K562 (cell line): ENCODE data around the gene RPL38. TPM values are rescaled to one million over a fixed set of nuclear protein-coding genes. Genes with fewer than 3 reads are reported as not detected.

ENCODE experiments used
- ATAC-seq: fragments of 200-7000 bp; cut with Tn5 transposase; 3 replicates; pipeline ENCODE4 v1.9.1; 2020; ENCODE audit warnings: moderate library complexity
- BruUV-seq: library from RNA; stranded (reverse); fragments of 400-500 nt; replicated peaks from 2 replicates; lab custom pipeline; 2021; lab: Mats Ljungman, UMichigan
- CTCF ChIA-PET: fragments of 300-600 bp; formaldehyde crosslinking; extraction: SDS; loops from one replicate; lab custom pipeline; 2021; ENCODE audit warnings: low intra/inter-chr PET ratio; lab: Yijun Ruan, JAX
- POLR2A ChIA-PET: fragments of 300-600, 350-650 bp; sonication (Branson Sonifier 250); formaldehyde crosslinking; extraction: SDS; loops from one replicate; lab custom pipeline; 2021; ENCODE audit warnings: antibody characterized with exemption, inconsistent platforms; lab: Yijun Ruan, JAX
- DNase-seq, 4 experiments: peaks; one replicate each; pipeline versions ENCODE4 v3.0.0 to v3.0.0-alpha.2; 2011 to 2018; ENCODE audit warnings: low spot score in 3 of 4, mixed read lengths in 3 of 4; ENCODE audit errors: extremely low read depth in 1 of 4
- FAIRE-seq: peaks from 2 replicates; lab custom pipeline; 2011; peaks lifted over from hg19 to GRCh38; lab: Jason Lieb, UNC
- H2AFZ ChIP-seq: 2 replicates; pipeline ENCODE4 v1.6.0; 2011; ENCODE audit warnings: low read depth, low read length, control low read depth, inconsistent platforms
- H3K27ac ChIP-seq: fragments of 200-600 bp; 3 replicates; pipeline ENCODE4 v1.8.0; 2011; ENCODE audit warnings: low read depth, mild to moderate bottlenecking, control low read depth, inconsistent platforms, low read length, moderate library complexity, mixed read lengths; ENCODE audit errors: extremely low read depth
- H3K27me3 ChIP-seq, 2 experiments: fragments of 300-600 bp in 1 of 2; 2 replicates in 1 of 2; 3 replicates in 1 of 2; pipeline versions ENCODE4 v1.6.0 to v1.8.0; 2011; ENCODE audit warnings: inconsistent platforms in 2 of 2, low read length in 2 of 2, mild to moderate bottlenecking in 1 of 2, mixed read lengths in 1 of 2, moderate library complexity in 1 of 2; ENCODE audit not compliant: control insufficient read depth in 2 of 2, insufficient read depth in 2 of 2
- H3K36me3 ChIP-seq: fragments of 300-600 bp; 3 replicates; pipeline ENCODE4 v1.8.0; 2011; ENCODE audit warnings: mild to moderate bottlenecking, low read length, inconsistent platforms; ENCODE audit not compliant: control insufficient read depth, insufficient read depth
- H3K4me1 ChIP-seq, 2 experiments: fragments of 200-600 bp in 1 of 2; replicated peaks in 1 of 2; 2 replicates in 1 of 2; 3 replicates in 1 of 2; pipeline versions ENCODE4 v1.5.1 to v1.8.0; 2011; ENCODE audit warnings: inconsistent platforms in 2 of 2, low read length in 2 of 2, mild to moderate bottlenecking in 1 of 2, mixed read lengths in 1 of 2, moderate library complexity in 1 of 2; ENCODE audit not compliant: control insufficient read depth in 2 of 2, insufficient read depth in 2 of 2
- H3K4me2 ChIP-seq: 2 replicates; pipeline ENCODE4 v1.6.1; 2011; ENCODE audit warnings: low read length, control low read depth, inconsistent platforms, mixed read lengths; ENCODE audit not compliant: insufficient read depth
- H3K4me3 ChIP-seq: fragments of 200-600 bp; sonication (generic), shearing (Covaris generic); 2 replicates; pipeline ENCODE4 v1.5.1; 2016; ENCODE audit warnings: control low read depth, inconsistent platforms
- H3K79me2 ChIP-seq: fragments of 200-600 bp; 3 replicates; pipeline ENCODE4 v1.8.0; 2011; ENCODE audit warnings: low read length, inconsistent platforms; ENCODE audit not compliant: control insufficient read depth, insufficient read depth
- H3K9ac ChIP-seq, 2 experiments: 2 replicates each; pipeline versions ENCODE4 v1.6.0 to v1.6.1; 2011; ENCODE audit warnings: low read depth in 2 of 2, low read length in 2 of 2, control low read depth in 1 of 2, inconsistent platforms in 1 of 2, mild to moderate bottlenecking in 1 of 2, mixed read lengths in 1 of 2; ENCODE audit not compliant: insufficient read depth in 1 of 2
- H3K9me1 ChIP-seq: one replicate; pipeline ENCODE4 v1.6.0; 2011; ENCODE audit warnings: inconsistent platforms, mild to moderate bottlenecking, low read length, moderate library complexity; ENCODE audit not compliant: control insufficient read depth, insufficient read depth
- H3K9me3 ChIP-seq: replicated peaks from 2 replicates; pipeline ENCODE4 v1.5.1; 2011; ENCODE audit warnings: low read depth, low read length, inconsistent platforms; ENCODE audit not compliant: control insufficient read depth, insufficient read depth
- H4K20me1 ChIP-seq: replicated peaks from 2 replicates; pipeline ENCODE4 v1.6.1; 2011; ENCODE audit warnings: low read length, inconsistent platforms, mixed read lengths; ENCODE audit not compliant: control insufficient read depth, insufficient read depth
- FOXA3 ChIP-seq, 2 experiments: fragments of 450-650 bp in 1 of 2; sonication (generic) in 1 of 2; formaldehyde crosslinking; IDR thresholded peaks in 1 of 2; conservative IDR thresholded peaks in 1 of 2; 2 replicates each; pipeline versions ENCODE4 v1.4.0 to v1.8.0; 2020 to 2022; ENCODE audit warnings: mild to moderate bottlenecking in 2 of 2, missing genetic modification reagents in 1 of 2
- PKNOX1 ChIP-seq: fragments of 450-650 bp; IDR thresholded peaks from 2 replicates; pipeline ENCODE4 v1.6.1; 2016
- WGBS: fragments of 100-300 bp; shearing (Covaris generic); methylation state at CpG from one replicate; pipeline ENCODE4 v1.1.6; 2016; ENCODE audit warnings: low coverage, mixed read lengths; ENCODE audit not compliant: insufficient coverage; ENCODE audit errors: missing lambda C conversion rate; 5-methylcytosine and 5-hydroxymethylcytosine counted together
- in situ Hi-C: fragments of 300-500 bp; cut with MboI; formaldehyde crosslinking; loops from 4 replicates; pipeline ENCODE4 v1.15.0; 2018; ENCODE audit warnings: inconsistent platforms, mixed read lengths
- intact Hi-C: fragments of 100-400 bp; cut with micrococcal nuclease; formaldehyde crosslinking; loops from 2 replicates; pipeline ENCODE4 v1.14.2; 2022
- polyA plus RNA-seq, 8 experiments: library from polyadenylated mRNA; depleted of rRNA in 4 of 8; stranded (reverse) in 5 of 8; unstranded in 3 of 8; fragments of >200 nt; fragmentation: Nextera tagmentation in 2 of 8; fragmentation: Illumina TruSeq in 1 of 8; extraction: Ambion mirVana in 2 of 8; extraction: Trizol in 1 of 8; gene quantifications; 2 replicates each; pipeline versions ENCODE4 v1.2.1 to v1.2.3, GENCODE V29; 2011 to 2014; ENCODE audit warnings: inconsistent platforms in 1 of 8, missing spikeins in 1 of 8
- total RNA-seq, 7 experiments: library from RNA; depleted of rRNA in 6 of 7; stranded (reverse); fragments of >200 nt in 6 of 7; fragmentation: Illumina TruSeq in 2 of 7; extraction: Trizol in 2 of 7; gene quantifications; 2 replicates each; pipeline versions ENCODE4 v1.2.1 to v1.2.3, GENCODE V29; 2011 to 2021; ENCODE audit warnings: low replicate concordance in 1 of 7

Gene RPL38
- total and polyA plus RNA-seq, 9 of the 15 experiments (the other 6 are each of a cell fraction or from before 2014, with no cell fraction given): 1,224 to 3,864 (median 1,939) TPM

- in situ Hi-C loops: no loop called here
- POLR2A ChIA-PET: interaction anchor here (0.6 to 1.5 kb wide), 7 partner anchors 8 to 263 kb away, joined by 3 to 7 read pairs (median 3); no protein-coding TSS in a partner anchor
- H3K9me1 ChIP-seq: no peaks in the 10 kb centered on the region
- CTCF ChIA-PET: no interaction called here
- 0 out of 2 replicates have a peak, but pooled peaks cover 3% of the 10 kb centered on the region for H4K20me1 ChIP-seq
- H3K27ac ChIP-seq: no peak overlapping the region
- peaks cover 10 to 25% of the 10 kb centered on the region in 2 experiments for H3K4me1 ChIP-seq
- H3K27me3 ChIP-seq: no peaks in the 10 kb centered on the region; a peak in 1 of 5 replicates
- H3K79me2 ChIP-seq: no peaks in the 10 kb centered on the region
- no peak overlapping the region for H3K4me3 ChIP-seq
- BruUV-seq: no TSS peak
- H3K9me3 ChIP-seq: no peaks in the 10 kb centered on the region
- ATAC-seq (no peak), FAIRE-seq (no peak), DNase-seq (no peak)
- no peaks in the 10 kb centered on the region for H3K36me3 ChIP-seq
- intact Hi-C loops: no loop called here
- peak in 1 of 2 experiments; percentile 69; a peak in 1 of 4 replicates for TF ChIP-seq FOXA3 (CRISPR knock-in tag; conservative IDR thresholded peaks at IDR 0.05 in 1 of 2, IDR thresholded peaks at IDR 0.05 in 1 of 2)
- TF ChIP-seq PKNOX1: no peak
- no peak overlapping the region for H3K4me2 ChIP-seq
- peak overlapping the region in 1 of 2 experiments; percentile 35; a peak in 1 of 4 replicates for H3K9ac ChIP-seq
- 42% methylated on average over 14 of the region's 17 CpGs for WGBS
- no peak overlapping the region for H2AFZ ChIP-seq
These were observed 28.7 kb downstream of the RPL38 start for GRCh38 chr17:74231928-74232907.
